Measurements from ENCODE around the gene SLC5A2.
"Not testable (repeated sequence)": the region's sequence is repeated elsewhere in the genome, so short reads cannot be mapped to it uniquely, and the experiment has no call there.

The SLC5A2 gene

DNA sequence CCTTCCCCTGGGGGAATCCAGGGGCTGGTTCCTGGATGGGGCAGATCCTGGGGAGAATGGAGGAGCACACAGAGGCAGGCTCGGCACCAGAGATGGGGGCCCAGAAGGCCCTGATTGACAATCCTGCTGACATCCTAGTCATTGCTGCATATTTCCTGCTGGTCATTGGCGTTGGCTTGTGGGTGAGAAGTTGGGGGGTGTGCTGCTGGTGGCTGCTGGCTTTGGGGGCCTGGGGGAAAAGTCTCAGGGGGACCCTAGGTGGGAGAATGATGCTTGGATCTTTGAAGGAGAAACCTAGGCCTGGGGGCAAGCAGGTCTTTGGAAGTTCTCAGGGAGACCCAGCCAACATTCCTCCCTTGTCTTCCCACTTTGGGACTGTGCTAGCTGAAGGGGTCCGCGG, at the start of gene SLC5A2:
Gene SLC5A2, plus strand, starts transcription at position 43 of the 400 bp plus-strand sequence. Its CDS starts 14 bp downstream, at position 57.
- DNase-seq, result no peak

DNA sequence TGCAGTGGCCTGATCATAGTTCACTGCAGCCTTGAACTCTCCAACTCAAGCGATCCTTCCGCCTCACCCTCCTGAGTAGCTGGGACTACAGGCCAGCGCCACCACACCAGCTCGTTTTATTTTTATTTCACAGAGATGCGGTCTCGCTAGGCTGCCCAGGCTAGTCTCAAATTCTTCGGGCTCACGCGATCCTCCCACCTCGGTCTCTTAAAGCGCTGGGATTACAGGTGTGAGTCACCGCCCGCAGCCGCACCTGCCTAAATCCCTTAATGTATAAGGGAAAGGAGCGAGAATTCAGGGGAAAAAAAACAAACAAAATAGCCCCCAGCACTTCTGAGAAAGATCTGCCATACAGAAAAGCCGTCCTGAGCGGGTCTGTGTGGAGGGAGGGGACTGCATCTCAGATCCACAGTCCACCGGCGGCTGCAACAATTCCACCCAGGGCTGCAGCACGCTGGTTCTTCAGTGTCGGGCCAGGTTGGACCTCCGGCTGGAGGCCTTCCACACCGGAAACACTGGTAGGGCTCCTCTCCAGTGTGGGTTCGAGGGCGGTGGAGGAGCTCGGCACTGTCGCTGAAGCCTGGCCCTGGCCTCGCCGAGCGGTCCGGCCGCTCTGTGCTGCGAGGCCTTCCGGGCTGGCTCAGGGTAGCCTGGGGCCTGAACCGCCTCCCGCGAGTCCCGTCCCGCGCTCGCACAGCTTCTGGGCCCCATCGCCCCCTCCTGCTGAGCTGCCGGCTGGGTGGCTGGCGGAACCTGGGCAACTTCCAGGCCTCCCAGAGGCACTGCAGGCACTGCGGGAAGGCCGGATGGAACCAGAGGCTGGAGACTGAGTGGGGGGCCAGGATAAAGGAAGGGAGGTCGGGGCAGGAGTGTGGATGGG, 47.3 kb upstream of the SLC5A2 start:
- no peak for DNase-seq

DNA sequence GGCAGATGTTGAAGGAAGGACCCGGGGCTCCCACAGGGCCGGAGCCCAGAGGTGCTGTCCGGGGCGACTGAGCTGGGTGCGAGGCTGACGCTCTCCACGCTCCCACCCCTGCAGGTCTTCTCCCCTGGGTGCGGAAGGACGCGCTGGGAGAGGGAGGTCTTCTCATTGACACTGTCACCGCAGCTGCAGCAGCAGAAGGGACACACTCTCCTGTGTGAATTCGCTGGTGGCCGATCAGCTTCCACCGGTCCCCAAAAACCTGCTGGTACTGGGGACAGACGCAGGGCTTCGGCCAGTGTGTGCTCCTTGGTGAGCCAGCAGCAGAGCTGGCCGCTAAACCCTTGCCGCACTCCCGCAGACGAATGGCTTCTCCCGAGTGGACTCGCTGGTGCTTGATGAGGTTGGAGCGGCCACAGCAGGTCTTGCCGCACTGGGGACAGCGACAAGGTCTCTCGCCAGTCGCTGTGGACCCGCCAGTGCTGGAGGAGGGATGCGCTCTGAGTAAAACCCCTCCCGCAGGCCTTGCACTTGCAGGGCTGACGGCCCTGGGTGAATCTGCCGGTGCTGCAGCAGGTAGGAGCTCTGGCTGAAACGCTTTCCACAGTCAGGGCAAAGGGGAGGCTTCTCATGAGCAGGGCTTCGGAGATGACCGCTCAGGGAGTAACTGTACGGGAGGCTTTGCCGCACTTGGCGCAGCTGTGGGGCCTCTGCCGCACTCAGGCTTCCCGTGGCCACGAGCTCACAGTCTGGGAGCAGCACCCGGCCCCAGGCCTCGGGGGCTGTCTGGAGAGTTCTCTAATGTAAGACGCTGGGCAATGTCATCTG, 46.5 kb upstream of the SLC5A2 start:
- DNase-seq, result no peak

DNA sequence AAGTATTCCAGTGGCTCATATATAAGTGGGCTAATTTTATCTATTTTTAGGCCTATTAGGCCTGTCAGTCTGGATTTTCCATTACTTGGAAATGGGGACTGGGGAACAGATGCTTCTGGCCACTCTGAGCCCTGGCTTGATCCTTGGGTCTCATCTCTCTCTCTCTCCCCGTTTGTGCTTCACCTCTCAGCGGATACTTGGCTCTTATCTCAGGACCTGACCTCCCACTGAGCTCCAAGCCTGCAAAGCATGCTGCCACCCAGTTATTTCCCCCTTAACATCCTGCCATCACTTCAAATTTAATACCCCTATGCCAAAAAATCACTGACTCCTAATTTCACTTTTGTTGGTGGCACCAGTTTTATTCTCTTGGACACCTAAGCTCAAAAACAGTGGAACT, 44.5 kb upstream of the SLC5A2 start:
- no peak for DNase-seq

DNA sequence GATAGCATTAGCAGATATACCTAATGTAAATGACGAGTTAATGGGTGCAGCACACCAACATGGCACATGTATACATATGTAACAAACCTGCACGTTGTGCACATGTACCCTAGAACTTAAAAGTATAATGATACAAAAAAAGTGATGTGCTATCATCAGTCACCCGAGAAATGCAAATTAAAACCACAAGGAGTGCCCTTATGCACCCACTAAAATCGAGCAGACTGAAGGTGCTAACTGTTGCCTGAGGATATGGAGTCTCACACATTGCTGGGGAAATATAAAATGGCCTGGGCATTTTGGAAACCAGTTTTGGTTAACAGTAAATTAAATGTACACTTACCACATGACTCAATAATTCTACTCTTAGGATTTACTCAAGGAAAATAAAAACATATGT, 43.9 kb upstream of the SLC5A2 start:
- not testable (repeated sequence) for DNase-seq

DNA sequence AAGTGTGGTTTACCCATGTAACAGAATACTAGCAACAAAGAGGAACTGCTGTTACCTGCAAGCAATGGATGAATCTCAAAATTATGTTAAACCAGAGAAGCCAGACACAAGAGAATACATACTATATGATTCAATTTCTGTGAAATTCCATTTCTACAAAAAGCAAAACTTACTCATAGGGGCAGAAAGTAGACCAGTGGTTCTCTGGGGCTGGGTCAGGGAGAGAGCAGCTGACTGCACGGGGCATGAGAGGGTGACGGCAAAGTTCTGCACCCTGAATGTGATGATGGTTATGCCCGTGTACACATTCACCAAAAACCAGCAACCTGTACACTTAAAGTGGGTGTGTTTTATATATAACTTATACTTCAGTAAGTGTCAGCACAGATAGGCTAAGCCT, 43.4 kb upstream of the SLC5A2 start:
- no peak for DNase-seq

DNA sequence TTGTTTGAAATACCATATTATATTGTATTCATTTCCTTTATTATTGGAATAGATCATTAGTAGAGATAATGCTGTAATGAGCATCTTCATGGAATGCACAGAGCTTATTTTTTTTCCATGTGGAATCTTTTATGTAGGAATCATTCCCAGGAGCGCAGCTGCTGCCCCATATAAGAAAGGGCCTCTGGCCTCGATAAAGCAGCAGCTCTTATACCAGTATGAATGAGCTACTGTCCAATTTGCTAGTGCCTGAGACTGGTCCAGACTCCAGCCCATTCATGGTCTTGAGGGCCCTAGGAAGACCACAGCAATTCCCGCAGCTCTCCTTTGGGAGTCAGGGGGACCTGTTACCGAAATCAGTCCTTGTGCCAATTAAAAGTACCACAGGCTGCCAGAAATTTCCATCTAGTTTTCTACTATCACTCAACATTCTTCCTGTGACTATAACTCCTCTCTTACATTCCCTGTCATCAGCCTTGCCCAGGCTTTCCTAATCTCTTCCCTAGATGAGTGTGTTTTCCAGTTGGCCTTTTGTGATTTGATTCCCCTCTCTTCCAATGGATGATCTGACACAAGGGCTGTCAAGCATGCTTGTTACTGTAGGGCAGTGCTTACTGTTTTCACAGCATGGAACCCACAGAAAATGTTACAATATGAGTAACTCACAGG, 42.3 kb upstream of the SLC5A2 start:
- DNase-seq, result no peak

DNA sequence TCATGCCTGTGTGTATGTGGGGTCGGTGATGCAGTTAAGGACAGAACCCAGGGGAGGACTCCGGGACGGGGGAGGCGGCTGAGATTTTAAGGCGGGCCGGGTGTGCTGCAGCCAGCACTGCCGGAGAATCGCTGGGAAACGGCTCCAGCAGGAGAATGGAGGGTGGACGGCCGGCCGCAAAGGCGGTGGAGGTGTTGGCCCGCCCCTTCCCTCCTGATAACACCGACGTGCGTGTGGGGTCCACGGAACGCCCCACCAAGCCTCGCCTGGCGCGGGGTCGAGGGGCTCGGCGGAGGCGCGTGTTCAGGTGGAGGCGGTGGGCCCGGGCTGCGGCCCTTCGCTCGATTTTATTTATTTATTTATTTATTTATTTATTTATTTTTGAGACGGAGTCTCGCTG, 41.0 kb upstream of the SLC5A2 start:
- DNase-seq, result no peak

DNA sequence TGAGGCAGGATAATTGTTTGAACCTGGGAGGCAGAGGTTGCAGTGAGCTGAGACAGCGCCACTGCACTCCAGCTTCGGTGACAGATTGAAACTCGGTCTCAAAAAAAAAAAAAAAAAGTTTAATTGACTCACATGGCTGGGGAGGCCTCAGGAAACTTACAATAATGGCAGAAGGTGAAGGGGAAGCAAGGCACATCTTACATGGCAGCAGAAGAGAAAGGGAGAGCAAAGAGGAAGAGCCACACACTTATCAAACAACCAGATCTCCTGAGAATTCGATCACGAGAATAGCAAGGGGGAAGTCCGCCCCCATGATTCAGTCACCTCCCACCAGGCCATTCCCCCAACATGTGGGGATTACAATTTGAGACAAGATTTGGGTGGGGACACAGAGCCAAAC, 37.0 kb upstream of the SLC5A2 start:
- DNase-seq, result not testable (repeated sequence)

DNA sequence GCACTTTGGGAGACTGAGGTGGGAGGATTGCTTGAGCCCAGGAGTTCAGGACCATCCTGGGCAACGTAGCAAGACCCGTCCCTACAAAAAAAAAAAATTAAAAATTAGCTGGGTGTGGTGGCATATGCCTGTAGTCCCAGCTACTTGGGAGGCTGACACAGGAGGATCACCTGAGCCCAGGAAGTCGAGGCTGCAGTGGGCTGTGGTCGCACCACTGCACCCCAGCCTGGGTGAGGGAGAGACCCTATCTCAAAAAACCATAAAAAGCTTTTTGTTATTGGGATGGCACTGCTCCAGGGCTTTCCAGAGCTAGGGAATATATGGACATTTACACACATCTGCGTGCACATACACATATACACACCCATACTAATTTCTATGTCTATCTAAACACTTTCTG, 31.7 kb upstream of the SLC5A2 start:
- DNase-seq, result no peak

DNA sequence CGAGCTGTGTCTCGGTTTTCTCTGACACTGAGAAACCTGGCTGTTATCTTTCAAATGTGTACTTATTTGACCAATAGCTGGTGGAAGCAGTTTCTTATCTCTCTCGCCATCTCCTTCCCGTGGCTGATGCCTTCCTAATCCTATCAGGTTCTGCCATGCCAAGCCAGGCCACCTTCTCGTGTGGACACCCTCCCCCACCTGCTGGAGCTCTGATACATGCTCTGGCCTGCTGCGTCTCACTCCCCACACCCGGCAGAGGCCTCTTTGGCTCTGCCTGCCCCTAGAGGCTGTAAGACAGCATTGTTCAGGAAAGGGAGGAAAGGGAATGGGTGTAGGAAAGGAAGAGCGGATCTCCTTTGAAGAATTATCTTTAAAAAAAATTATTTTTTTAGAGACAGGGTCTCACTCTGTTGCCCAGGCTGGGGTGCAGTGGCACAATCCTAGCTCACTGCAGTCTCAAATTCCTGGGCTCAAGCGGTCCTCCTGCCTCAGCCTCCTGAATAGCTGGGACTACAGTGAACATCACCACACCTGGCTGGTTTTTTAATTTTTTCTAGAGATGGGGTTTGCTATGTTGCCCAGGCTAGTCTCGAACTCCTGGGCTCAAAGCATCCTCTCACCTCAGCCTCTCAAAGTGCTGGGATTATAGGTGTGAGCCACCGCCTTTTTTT, 31.1 kb upstream of the SLC5A2 start:
- DNase-seq, result no peak

DNA sequence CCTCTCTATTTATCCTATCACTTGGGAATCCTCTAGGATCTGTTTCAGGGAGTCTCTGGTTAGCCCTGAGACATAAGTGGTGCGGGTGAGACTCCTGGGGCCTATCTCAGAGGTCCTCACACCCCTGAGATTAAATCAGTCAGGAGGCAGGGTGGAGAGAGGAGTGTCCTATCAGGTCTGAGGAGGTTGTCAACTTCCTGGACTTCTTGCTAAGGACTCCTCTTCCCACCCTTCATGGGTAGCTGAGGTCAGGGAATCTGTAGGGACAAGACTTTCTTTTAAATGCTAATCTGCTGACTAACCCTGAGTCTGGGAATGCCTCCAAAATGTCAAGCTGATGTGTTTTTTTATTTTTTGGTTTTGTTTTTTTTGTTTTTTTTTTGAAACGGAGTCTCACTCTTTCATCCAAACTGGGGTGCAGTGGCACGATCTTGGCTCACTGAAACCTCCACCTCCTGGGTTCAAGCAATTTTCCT, 30.3 kb upstream of the SLC5A2 start:
- DNase-seq, result no peak

DNA sequence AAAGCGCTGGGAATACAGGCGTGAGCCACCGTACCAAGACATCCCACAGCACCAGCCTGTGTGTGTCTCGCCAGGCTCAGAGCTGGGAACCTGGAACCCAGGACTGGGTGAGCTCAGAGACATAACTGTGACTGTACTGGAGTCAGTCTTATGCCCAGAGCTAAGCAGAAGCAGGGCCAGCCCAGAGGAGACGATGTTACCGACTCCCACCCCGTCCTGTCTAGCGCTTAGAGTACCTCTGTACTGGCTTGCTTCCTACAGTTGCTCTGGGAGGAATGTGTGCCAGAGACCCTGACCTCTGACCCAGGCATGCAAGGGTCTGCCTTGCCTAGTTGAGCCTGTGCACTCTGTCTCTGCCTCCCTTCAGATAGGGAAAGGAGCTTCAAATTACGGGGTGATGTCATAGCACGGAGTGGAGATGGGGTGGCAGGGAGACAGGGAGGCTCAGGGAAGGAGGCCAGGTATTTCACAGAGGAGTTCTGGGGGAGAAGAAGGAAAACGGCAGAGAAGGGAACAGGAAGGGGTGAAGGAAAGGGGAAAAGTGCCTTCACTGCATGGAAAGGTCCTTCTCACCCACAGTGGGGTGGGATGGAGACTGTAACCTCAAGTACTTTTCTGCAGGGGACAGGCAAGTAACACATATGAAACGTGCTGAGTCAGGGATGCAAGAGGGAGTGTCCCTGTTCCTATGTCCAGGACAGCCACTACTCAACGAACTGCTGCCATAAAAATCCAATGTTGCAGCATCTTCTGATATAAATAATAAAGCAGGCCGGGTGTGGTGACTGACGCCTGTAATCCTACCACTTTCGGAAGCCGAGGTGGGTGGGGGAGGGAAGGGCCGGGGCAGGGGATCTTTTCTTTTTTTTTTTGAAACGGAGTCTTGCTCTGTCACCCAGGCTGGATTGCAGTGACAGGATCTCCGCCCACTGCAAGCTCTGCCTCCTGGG, 29.4 kb upstream of the SLC5A2 start:
- no peak for DNase-seq

DNA sequence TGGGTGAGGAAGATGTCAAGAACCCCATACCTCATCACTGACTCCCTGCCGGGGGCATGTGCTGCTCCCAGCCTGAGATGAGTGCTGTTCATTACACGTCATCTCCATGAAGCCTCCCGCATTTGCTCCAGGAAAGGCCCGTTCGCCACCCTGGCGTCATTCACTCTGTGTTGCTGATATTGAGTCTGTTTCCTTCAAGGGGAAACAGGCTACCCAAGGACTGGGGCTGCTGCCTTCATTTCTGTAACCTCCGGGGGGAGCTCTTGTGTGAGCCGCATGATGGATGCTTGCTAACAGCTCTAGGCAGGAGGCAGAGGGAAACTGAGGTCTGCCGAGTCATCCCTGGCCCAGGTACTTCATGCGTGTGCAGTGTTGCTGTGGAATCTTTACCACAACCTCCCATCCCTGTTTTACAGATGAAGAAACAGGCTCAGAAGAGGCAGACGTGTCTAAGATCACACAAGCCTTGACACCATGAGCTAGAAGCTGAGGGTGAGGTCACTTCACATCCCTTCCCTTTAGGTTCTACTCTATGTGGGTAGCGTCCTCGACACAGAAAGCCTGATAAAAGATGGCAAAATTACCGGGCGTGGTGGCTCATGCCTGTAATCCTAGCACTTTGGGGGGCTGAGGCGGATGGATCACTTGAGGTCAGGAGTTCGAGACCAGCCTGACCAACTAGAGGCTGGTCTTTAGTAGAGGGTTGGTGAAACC, 27.2 kb upstream of the SLC5A2 start:
- DNase-seq, result no peak

DNA sequence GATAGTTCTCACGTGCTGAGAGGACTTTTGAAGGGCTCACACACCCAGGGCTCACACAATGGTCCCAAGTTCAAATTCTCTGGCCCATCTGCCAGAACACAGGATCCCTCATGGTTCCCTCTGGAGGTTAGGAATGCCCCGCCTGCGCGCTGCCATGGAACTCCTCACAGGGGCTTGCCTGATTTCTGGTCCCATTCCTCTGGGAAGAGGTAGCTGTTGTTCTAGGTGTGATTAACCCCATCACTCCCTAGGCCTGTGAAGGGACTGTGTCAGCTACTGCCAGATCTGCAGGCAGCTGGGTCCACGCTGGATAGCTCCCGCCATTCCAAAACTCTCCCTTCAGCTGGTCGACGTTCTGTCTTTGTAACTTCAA, 25.9 kb upstream of the SLC5A2 start:
- DNase-seq, result no peak

DNA sequence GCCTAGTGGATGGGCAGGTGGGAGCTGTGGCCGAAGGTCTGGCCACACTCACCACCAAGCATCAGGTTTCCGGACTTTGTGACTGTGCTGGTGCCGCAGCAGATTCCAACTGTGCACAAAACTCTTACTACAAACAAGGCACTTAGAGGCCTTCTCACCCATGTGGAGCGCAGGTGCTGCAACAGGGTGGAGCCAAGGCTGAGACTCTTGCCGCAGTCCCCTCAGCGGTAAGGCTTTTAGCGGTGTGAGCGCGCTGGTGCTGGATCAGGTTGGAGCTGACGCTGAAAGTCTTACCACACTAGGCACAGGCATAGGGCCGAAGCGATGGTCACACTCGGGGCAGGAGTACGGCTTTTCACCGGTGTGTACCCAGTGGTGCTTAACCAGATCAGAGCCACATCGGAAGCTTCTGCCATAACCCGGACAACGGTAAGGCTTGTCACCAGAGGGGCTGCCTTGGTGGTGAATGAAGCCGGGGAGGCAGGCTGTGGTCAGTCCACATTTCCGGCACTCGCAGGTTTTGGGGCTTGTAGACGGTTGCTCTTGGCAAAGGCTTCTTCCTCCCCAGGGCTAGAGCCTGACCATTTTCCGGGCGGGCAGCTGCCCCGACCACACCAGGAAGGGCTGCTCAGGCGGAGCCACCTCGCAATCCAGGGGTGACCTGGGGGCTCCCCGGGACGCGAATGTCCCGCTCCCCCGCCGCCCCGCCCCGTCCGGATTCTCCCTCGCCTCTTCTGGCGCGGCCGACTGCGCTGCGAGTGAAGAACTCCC, 24.7 kb upstream of the SLC5A2 start:
- DNase-seq, result peak; percentile 85

DNA sequence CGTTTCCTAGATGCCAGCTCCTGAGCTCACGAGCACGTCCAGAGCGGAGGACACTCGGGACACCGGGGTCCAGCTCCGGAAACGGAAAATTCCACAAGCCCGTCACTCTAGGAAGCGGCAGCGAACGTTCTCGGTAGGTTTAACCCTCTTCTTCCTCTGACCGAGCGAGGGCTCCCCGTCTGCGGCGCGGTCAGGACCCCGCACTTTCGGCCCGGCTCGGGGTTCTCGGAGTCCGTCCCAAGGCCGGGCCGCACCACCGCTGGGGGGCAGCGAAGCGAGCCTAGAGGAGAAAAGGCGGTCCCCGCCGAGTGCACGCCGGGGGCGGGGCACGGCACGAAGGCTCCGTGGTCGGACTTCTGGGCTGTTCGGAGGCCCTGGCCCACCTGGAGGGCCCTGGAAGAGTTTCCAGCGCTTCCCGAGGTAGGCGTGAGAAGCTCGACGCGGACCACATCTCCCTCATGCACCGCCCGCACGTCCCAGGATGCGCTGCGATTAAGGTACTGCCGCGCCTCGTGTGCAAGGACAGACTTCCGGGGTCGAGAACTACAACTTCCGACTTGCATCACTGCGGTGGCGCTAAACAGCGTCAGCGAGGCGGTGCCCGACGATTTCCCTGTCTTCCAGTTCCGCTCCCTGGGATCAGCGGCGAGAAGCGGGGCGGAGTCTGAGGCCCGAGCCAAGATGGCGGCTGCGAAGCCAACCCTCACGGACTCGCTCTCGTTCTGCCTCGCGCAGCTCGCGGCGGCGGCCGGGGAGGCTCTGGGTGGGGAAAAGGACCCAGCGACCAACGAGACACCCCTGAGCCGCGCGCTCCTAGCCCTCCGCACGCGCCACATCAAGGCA, 23.9 kb upstream of the SLC5A2 start, which contains the start of gene ARMC5:
Gene ARMC5, plus strand, starts transcription at position 658 of the 843 bp plus-strand sequence. Its CDS starts 24 bp downstream, at position 682.
- peak; percentile 96 for DNase-seq

DNA sequence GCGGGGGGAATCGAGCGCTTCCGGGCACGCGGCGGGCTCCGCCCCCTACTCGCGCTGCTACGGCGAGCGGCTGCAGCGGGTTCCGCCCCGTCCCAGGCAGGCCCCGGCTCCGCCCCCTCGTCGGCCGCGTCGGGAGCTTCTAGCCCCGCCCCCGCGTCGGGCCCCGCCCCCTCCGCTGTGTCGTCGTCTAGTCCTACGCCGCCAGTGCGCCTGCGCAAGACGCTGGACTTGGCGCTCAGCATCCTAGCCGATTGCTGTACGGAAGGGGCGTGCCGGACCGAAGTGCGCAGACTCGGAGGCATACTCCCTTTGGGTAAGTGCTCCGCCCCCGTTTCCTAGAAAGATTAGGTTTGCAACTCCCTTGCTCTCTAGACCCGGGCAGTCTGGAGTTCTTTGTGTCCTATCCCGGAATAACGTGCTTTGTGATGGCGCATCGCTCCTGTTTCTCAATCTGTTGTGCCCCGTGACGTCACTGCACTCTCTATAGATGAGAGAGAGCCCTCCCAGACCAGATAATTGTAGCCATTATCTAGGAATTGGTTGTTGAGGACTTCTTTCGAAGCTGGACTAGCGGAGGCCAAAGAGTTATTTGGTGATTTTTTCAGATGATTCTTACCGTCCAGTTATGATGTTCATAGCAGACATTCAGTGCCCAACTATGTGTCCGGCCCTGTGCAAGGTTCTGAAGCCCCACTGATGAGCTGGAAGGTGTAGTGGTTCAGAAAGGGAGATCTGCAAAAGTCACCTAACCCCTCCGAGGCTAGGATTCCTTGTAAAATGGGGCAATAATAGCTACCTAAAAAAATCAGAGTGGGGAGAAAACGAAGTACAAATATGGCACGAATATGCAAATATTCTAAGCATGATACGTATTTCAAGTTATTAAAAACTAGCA, 23.0 kb upstream of the SLC5A2 start:
- DNase-seq, result peak; percentile 100

All from NK-92 treated with Interleukin-12 subunit alpha and Interleukin-12 subunit beta, amount 100 ng/mL, for 24 hours (cell line).